GM12864 (cell line): ENCODE data around the gene MYO18A.
"Not testable (repeated sequence)": the region's sequence is repeated elsewhere in the genome, so short reads cannot be mapped to it uniquely, and the experiment has no call there.

Experiments
- DNase-seq: peaks from one replicate; pipeline ENCODE4 v3.0.0-alpha.2; 2011; ENCODE audit warnings: low read depth
- H3K4me3 ChIP-seq: 2 replicates; pipeline ENCODE4 v1.5.1; 2011; ENCODE audit warnings: mild to moderate bottlenecking, low read depth, low read length, control low read depth
- CTCF ChIP-seq: IDR thresholded peaks from 2 replicates; pipeline ENCODE4 v1.5.1; 2011; ENCODE audit warnings: low read depth, mild to moderate bottlenecking, moderate library complexity, low read length, control low read depth, inconsistent platforms; ENCODE audit errors: missing control alignments

Gene MYO18A

GRCh38 chr17:29093090-29093871, 86.9 kb downstream of the MYO18A start:
- DNase-seq: no peak
- no peak for TF ChIP-seq CTCF
- H3K4me3 ChIP-seq: no peak overlapping the region

- no peak for DNase-seq
- H3K4me3 ChIP-seq: no peak overlapping the region
- TF ChIP-seq CTCF: no peak
Observed at GRCh38 chr17:29091606-29092289, 88.5 kb downstream of the MYO18A start.

GRCh38 chr17:29090750-29091605, 89.2 kb downstream of the MYO18A start:
- no peak overlapping the region for H3K4me3 ChIP-seq
- no peak for TF ChIP-seq CTCF
- DNase-seq: no peak

- H3K4me3 ChIP-seq: no peak overlapping the region
- no peak for TF ChIP-seq CTCF
- no peak for DNase-seq
Observed at GRCh38 chr17:29090108-29090507, 90.1 kb downstream of the MYO18A start.

- DNase-seq: no peak
- no peak overlapping the region for H3K4me3 ChIP-seq
- TF ChIP-seq CTCF: no peak
Observed at GRCh38 chr17:29089601-29090044, 90.6 kb downstream of the MYO18A start.

GRCh38 chr17:29088782-29089181, 91.4 kb downstream of the MYO18A start:
- not testable (repeated sequence) for H3K4me3 ChIP-seq, DNase-seq

- no peak for DNase-seq
- no peak for TF ChIP-seq CTCF
- H3K4me3 ChIP-seq: no peak overlapping the region
Observed at GRCh38 chr17:29086628-29087332, 93.4 kb downstream of the MYO18A start.
